Adrenal gland (tissue), 5 donors: Measurements from ENCODE around the gene SLC25A23.

ENCODE experiments used
- CTCF ChIP-seq, 6 experiments: fragments of 450-650 bp in 4 of 6; fragments of 200-600 bp in 2 of 6; sonication (generic) in 1 of 6; IDR thresholded peaks; 1 replicate in 5 of 6; 2 replicates in 1 of 6; pipeline versions ENCODE4 v1.5.1 to v1.8.0; 2016 to 2021; ENCODE audit warnings: antibody characterized with exemption in 6 of 6, mild to moderate bottlenecking in 2 of 6, moderate library complexity in 1 of 6
- POLR2A ChIP-seq, 2 donors: fragments of 450-650 bp; IDR thresholded peaks; one replicate each; pipeline ENCODE4 v1.6.1; 2017; ENCODE audit warnings: antibody characterized with exemption in 2 of 2, mild to moderate bottlenecking in 2 of 2, moderate library complexity in 1 of 2
- donor health status: DM: no; HTN: no; CAD: no.

GRCh38 chr19:6499052-6499790 is 39.6 kb upstream of the SLC25A23 start:
- TF ChIP-seq POLR2A (IDR thresholded peaks at IDR 0.05) = peak; percentile 11 to 38
- TF ChIP-seq CTCF (IDR thresholded peaks at IDR 0.05) = no peak
